Karpas-422 (cell line): ENCODE data around the gene ECI1. TPM values are rescaled to one million over a fixed set of nuclear protein-coding genes. Genes with fewer than 3 reads are reported as not detected.
"Not testable (repeated sequence)": the region's sequence is repeated elsewhere in the genome, so short reads cannot be mapped to it uniquely, and the experiment has no call there.

ENCODE experiments used
- DNase-seq: peaks from one replicate; pipeline ENCODE4 v3.0.0-alpha.2; 2015
- H2AFZ ChIP-seq: fragments of 200-600 bp; sonication (generic); 2 replicates; pipeline ENCODE4 v1.6.1; 2014; ENCODE audit warnings: antibody characterized with exemption, low read length, mixed read lengths
- H3K27ac ChIP-seq: fragments of 200-600 bp; sonication (generic); 2 replicates; pipeline ENCODE4 v1.5.1; 2014; ENCODE audit warnings: mild to moderate bottlenecking, low read length, moderate library complexity
- H3K27me3 ChIP-seq: fragments of 200-600 bp; sonication (generic); 2 replicates; pipeline ENCODE4 v1.6.1; 2014; ENCODE audit warnings: low read length, mixed read lengths
- H3K36me3 ChIP-seq: fragments of 200-600 bp; sonication (generic); 2 replicates; pipeline ENCODE4 v1.6.1; 2014; ENCODE audit warnings: low read length, mixed read lengths; ENCODE audit not compliant: insufficient read depth
- H3K4me1 ChIP-seq: fragments of 200-600 bp; sonication (generic); 2 replicates; pipeline ENCODE4 v1.6.1; 2014; ENCODE audit warnings: mild to moderate bottlenecking, low read length, mixed read lengths
- H3K4me2 ChIP-seq: fragments of 200-600 bp; sonication (generic); 2 replicates; pipeline ENCODE4 v1.6.1; 2014; ENCODE audit warnings: low read length, low read depth, mild to moderate bottlenecking; ENCODE audit not compliant: poor library complexity, severe bottlenecking
- H3K4me3 ChIP-seq: fragments of 200-600 bp; sonication (generic); 2 replicates; pipeline ENCODE4 v1.5.1; 2014; ENCODE audit warnings: mild to moderate bottlenecking, antibody characterized with exemption, low read length, mixed read lengths
- H3K79me2 ChIP-seq: fragments of 200-600 bp; sonication (generic); 2 replicates; pipeline ENCODE4 v1.6.1; 2014; ENCODE audit warnings: mild to moderate bottlenecking, low read length, mixed read lengths
- H3K9ac ChIP-seq: fragments of 200-600 bp; sonication (generic); 2 replicates; pipeline ENCODE4 v1.6.0; 2014; ENCODE audit warnings: low read length
- H3K9me2 ChIP-seq: fragments of 200-600 bp; sonication (generic), shearing (Covaris generic); replicated peaks from 2 replicates; pipeline ENCODE4 v1.6.0; 2014; ENCODE audit warnings: mild to moderate bottlenecking, low read length, moderate library complexity; ENCODE audit not compliant: insufficient read depth
- H3K9me3 ChIP-seq: fragments of 300-700, 200-600 bp; sonication (generic); 2 replicates; pipeline ENCODE4 v1.6.1; 2014; ENCODE audit warnings: low read length, mixed read lengths
- H4K20me1 ChIP-seq: fragments of 200-600 bp; sonication (generic); 2 replicates; pipeline ENCODE4 v1.6.1; 2014; ENCODE audit warnings: mild to moderate bottlenecking, antibody characterized with exemption, low read length, low read depth; ENCODE audit not compliant: insufficient read depth
- total RNA-seq: library from RNA; depleted of rRNA; stranded (reverse); fragments of >200 nt; shearing (Covaris generic); gene quantifications from 2 replicates; pipeline ENCODE4 v1.2.3, GENCODE V29; 2014; ENCODE audit warnings: low replicate concordance

ECI1 gene
- total RNA-seq, 1 experiment from 2014 or later, result 24.4 TPM

- Histone ChIP-seq H2AFZ (no peak overlapping the region), H3K9me2 (no peaks in the 10 kb centered on the region), H3K4me3 (no peak overlapping the region), H3K4me2 (no peak overlapping the region), H3K79me2 (no peaks in the 10 kb centered on the region), H3K4me1 (no peaks in the 10 kb centered on the region), H3K27ac (no peak overlapping the region), H3K27me3 (no peaks in the 10 kb centered on the region), H3K9ac (no peak overlapping the region), H4K20me1 (no peaks in the 10 kb centered on the region), H3K9me3 (no peaks in the 10 kb centered on the region), H3K36me3 (peaks cover 9% of the 10 kb centered on the region)
- DNase-seq, result no peak
Observed at GRCh38 chr16:2242598-2242997, 8.8 kb downstream of the ECI1 start.

GRCh38 chr16:2240331-2240730, 11.1 kb downstream of the ECI1 start:
- not testable (repeated sequence) for H3K4me1 ChIP-seq, H3K9ac ChIP-seq

GRCh38 chr16:2238838-2239675, 12.3 kb downstream of the ECI1 start:
- Histone ChIP-seq H3K4me1 (no peaks in the 10 kb centered on the region), H3K79me2 (no peaks in the 10 kb centered on the region), H4K20me1 (no peaks in the 10 kb centered on the region), H3K27me3 (no peaks in the 10 kb centered on the region), H3K9ac (no peak overlapping the region), H3K4me2 (no peak overlapping the region), H3K27ac (no peak overlapping the region), H3K4me3 (no peak overlapping the region), H3K36me3 (peaks cover 6% of the 10 kb centered on the region; the same call in 1 of the 2 replicates), H2AFZ (no peak overlapping the region), H3K9me3 (no peaks in the 10 kb centered on the region), H3K9me2 (no peaks in the 10 kb centered on the region)
- DNase-seq, result no peak

More at GRCh38 chr16:2240331-2240730, 11.1 kb downstream of the ECI1 start:
- not testable (repeated sequence) for H3K79me2 ChIP-seq, H3K4me2 ChIP-seq, H3K36me3 ChIP-seq, H3K27ac ChIP-seq, H2AFZ ChIP-seq, H3K27me3 ChIP-seq, H3K4me3 ChIP-seq, H3K9me3 ChIP-seq, DNase-seq, H3K9me2 ChIP-seq, H4K20me1 ChIP-seq

- Histone ChIP-seq H3K27ac (no peak overlapping the region), H3K9me3 (no peaks in the 10 kb centered on the region), H3K4me2 (no peak overlapping the region), H3K9ac (no peak overlapping the region), H4K20me1 (no peaks in the 10 kb centered on the region), H3K4me3 (no peak overlapping the region), H3K4me1 (no peaks in the 10 kb centered on the region), H3K79me2 (no peaks in the 10 kb centered on the region), H3K27me3 (no peaks in the 10 kb centered on the region), H3K36me3 (peaks cover 3% of the 10 kb centered on the region), H2AFZ (no peak overlapping the region), H3K9me2 (no peaks in the 10 kb centered on the region)
- DNase-seq, result peak; percentile 64
Observed at GRCh38 chr16:2238150-2238837, 13.1 kb downstream of the ECI1 start.

- Histone ChIP-seq H3K9me3 (no peaks in the 10 kb centered on the region), H3K27me3 (no peaks in the 10 kb centered on the region), H3K27ac (no peak overlapping the region), H3K36me3 (peaks cover 3% of the 10 kb centered on the region), H3K4me1 (no peaks in the 10 kb centered on the region), H4K20me1 (0 out of 2 replicates have a peak, but pooled peaks cover 3% of the 10 kb centered on the region), H3K9ac (no peak overlapping the region), H3K9me2 (no peaks in the 10 kb centered on the region), H3K79me2 (no peaks in the 10 kb centered on the region), H2AFZ (no peak overlapping the region), H3K4me2 (no peak overlapping the region), H3K4me3 (no peak overlapping the region)
- no peak for DNase-seq
Observed at GRCh38 chr16:2237493-2238149, 13.8 kb downstream of the ECI1 start.

GRCh38 chr16:2237102-2237482, 14.3 kb downstream of the ECI1 start:
- H3K9ac ChIP-seq, result no peak overlapping the region
- no peaks in the 10 kb centered on the region for H3K79me2 ChIP-seq
- no peaks in the 10 kb centered on the region for H3K27me3 ChIP-seq
- H3K36me3 ChIP-seq, result no peaks in the 10 kb centered on the region; the same call in 1 of the 2 replicates
- 0 out of 2 replicates have a peak, but pooled peaks cover 3% of the 10 kb centered on the region for H4K20me1 ChIP-seq
- H2AFZ ChIP-seq, result no peak overlapping the region
- no peaks in the 10 kb centered on the region for H3K9me2 ChIP-seq
- no peak overlapping the region for H3K4me2 ChIP-seq
- H3K27ac ChIP-seq, result no peak overlapping the region
- no peaks in the 10 kb centered on the region for H3K9me3 ChIP-seq
- no peak overlapping the region for H3K4me3 ChIP-seq
- no peaks in the 10 kb centered on the region for H3K4me1 ChIP-seq
- no peak for DNase-seq

GRCh38 chr16:2236337-2237101, 14.9 kb downstream of the ECI1 start, which contains the start of gene DNASE1L2:
DNASE1L2 (plus strand) TSS chr16:2236444; CDS start chr16:2236817, 373 bp downstream.
- H3K36me3 ChIP-seq, result no peaks in the 10 kb centered on the region; the same call in 1 of the 2 replicates
- no peaks in the 10 kb centered on the region for H3K9me3 ChIP-seq
- no peak within 1 kb of the TSS for H3K4me2 ChIP-seq
- 0 out of 2 replicates have a peak, but pooled peaks cover 3% of the 10 kb centered on the region for H4K20me1 ChIP-seq
- H3K27ac ChIP-seq, result no peak within 1 kb of the TSS
- no peak within 1 kb of the TSS for H3K4me3 ChIP-seq
- H3K4me1 ChIP-seq, result no peaks in the 10 kb centered on the region
- DNase-seq, result peak; percentile 57
- no peak within 1 kb of the TSS for H3K9ac ChIP-seq
- no peaks in the 10 kb centered on the region for H3K27me3 ChIP-seq
- no peaks in the 10 kb centered on the region for H3K79me2 ChIP-seq
- no peak within 1 kb of the TSS for H2AFZ ChIP-seq
- no peaks in the 10 kb centered on the region for H3K9me2 ChIP-seq
